ENCODE results near the gene EPS8.

EPS8 gene

GRCh38 chr12:15590180-15590826 lies 198.9 kb downstream of the EPS8 start:
- peaks cover 0 to 8% (median 0%) of the 10 kb centered on the region in 4 donors for H3K4me1 ChIP-seq
- H3K9me3 ChIP-seq = no peaks in the 10 kb centered on the region
- intact Hi-C loops (cut with DNase I; ENCODE audit: low total_unique reads) = loop anchor here (2.0 to 10.0 kb wide), 2 partner anchors 194 to 266 kb away; partner anchors contain the start of gene EPS8
- H3K4me3 ChIP-seq = peak overlapping the region; percentile 38 to 45
- H3K27me3 ChIP-seq = no peaks in the 10 kb centered on the region
- H3K27ac ChIP-seq = peak overlapping the region; percentile 51 to 57
- H3K36me3 ChIP-seq = no peaks in the 10 kb centered on the region
- peak; percentile 84 to 93 for TF ChIP-seq CTCF (IDR thresholded peaks at IDR 0.05)
- peak in 1 of 2 donors; percentile 31 for DNase-seq

DNA sequence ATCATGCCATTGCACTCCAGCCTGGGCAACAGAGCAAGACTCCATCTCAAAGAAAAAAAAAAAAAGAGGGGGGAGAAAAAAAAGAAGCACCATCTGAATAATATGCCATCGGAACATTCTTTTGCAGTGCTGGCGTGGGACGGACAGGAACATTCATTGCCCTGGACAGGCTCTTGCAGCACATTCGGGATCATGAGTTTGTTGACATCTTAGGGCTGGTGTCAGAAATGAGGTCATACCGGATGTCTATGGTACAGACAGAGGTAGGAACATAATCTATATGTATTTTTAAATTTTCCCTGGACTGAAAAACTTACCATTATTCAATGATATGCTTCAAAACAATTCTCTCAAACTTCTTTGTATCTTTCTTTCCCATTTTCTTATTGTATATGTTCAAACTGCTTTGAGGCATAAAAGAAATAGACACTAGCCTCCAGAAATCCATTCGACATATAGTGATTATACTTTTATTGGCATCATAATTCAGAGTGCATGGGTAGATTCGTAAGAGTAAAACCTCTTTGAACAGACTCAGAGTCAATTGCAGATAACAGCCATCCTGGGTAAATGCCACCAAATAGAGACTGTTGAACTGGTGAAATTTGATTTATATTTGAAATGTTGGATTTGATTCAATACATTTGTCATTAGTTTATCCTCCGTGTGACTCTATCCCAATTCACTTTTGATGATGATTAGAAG lies 199.7 kb downstream of the EPS8 start:
- intact Hi-C loops (cut with DNase I; ENCODE audit: low total_unique reads) = loop anchor here (2.0 to 10.0 kb wide), 2 partner anchors 195 to 267 kb away; partner anchors contain the start of gene EPS8
- peak overlapping the region; percentile 51 to 57 for H3K27ac ChIP-seq
- no peak for DNase-seq
- H3K4me3 ChIP-seq = peak overlapping the region in 1 of 2 donors; percentile 38
- TF ChIP-seq CTCF (IDR thresholded peaks at IDR 0.05) = no peak
- peaks cover 0 to 8% (median 0%) of the 10 kb centered on the region in 4 donors for H3K4me1 ChIP-seq
- no peaks in the 10 kb centered on the region for H3K9me3 ChIP-seq
- no peaks in the 10 kb centered on the region for H3K27me3 ChIP-seq
- no peaks in the 10 kb centered on the region for H3K36me3 ChIP-seq

DNA sequence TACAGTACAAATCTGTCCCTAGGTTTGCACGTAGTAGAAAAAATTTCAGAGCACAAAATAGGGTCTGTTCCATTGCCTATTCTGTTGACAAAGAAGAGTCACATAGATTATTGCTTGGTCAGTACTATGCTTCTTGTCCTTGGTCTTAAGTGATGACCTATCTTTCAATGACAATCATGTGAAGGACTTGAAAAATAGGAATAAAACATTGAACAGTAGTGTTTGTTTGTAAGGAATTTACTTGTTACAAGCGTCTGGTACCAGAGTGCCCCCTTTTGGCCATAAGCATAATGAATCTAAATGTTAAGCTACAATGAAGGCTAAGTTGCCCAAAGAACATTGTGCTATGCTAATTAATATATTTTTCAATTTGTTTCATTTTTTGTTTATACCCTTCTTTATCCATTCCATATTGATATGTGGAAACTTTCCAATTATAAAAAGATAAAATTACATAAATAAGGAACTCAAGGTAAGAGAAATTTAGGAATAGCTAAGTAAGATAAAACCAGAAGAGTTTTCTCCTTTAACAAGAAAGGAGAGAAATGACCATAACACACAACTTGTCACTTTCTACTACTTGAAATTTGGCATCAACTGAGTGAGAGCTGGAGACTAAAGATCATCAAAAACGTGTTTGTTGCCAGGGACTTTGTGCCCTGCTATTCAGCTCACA lies 204.7 kb downstream of the EPS8 start:
- Histone ChIP-seq H3K27ac (no peak overlapping the region), H3K36me3 (no peaks in the 10 kb centered on the region), H3K4me1 (peaks cover 0 to 4% (median 0%) of the 10 kb centered on the region in 4 donors), H3K27me3 (no peaks in the 10 kb centered on the region), H3K4me3 (no peak overlapping the region), H3K9me3 (no peaks in the 10 kb centered on the region)
- intact Hi-C loops (cut with DNase I; ENCODE audit: low total_unique reads) = loop anchor here (2.0 to 5.0 kb wide), 2 partner anchors 52 to 306 kb away; no protein-coding TSS in a partner anchor
- TF ChIP-seq CTCF (IDR thresholded peaks at IDR 0.05) = peak; percentile 77 to 78
- no peak for DNase-seq

DNA sequence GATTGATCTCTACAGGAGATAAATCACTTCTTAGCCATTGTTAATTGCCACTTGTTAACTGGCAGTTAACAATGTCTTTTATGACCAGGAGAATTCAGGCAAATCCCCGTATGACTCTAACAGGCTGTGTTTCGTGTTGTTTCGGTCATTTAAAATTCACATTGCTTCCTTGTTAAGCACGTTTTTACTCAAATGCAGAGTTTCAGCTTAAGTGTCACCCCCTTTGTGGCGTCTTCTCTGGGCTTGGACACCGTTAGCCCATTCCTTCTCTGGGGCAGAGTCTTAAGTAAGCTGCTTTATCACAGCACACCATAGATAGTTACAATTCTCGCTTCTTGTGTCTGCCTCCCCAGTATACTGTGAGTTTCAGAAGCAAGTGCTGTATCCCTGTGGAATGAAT lies 205.4 kb downstream of the EPS8 start:
- H3K4me3 ChIP-seq = no peak overlapping the region
- DNase-seq = no peak
- no peak overlapping the region for H3K27ac ChIP-seq
- no peaks in the 10 kb centered on the region for H3K27me3 ChIP-seq
- intact Hi-C loops (cut with DNase I; ENCODE audit: low total_unique reads) = loop anchor here (2.0 to 5.0 kb wide), 2 partner anchors 52 to 305 kb away; no protein-coding TSS in a partner anchor
- no peak for TF ChIP-seq CTCF (IDR thresholded peaks at IDR 0.05)
- no peaks in the 10 kb centered on the region for H3K9me3 ChIP-seq
- H3K36me3 ChIP-seq = no peaks in the 10 kb centered on the region
- H3K4me1 ChIP-seq = peaks cover 0 to 4% (median 0%) of the 10 kb centered on the region in 4 donors

GRCh38 chr12:15581006-15581405 lies 208.2 kb downstream of the EPS8 start:
- Histone ChIP-seq H3K27ac (no peak overlapping the region), H3K27me3 (no peaks in the 10 kb centered on the region), H3K36me3 (no peaks in the 10 kb centered on the region), H3K4me1 (peaks cover 0 to 4% (median 0%) of the 10 kb centered on the region in 4 donors), H3K9me3 (no peaks in the 10 kb centered on the region), H3K4me3 (no peak overlapping the region)
- intact Hi-C loops (cut with DNase I; ENCODE audit: low total_unique reads) = loop anchor here (5.0 kb wide), 1 partner anchor 49 kb away; no protein-coding TSS in a partner anchor
- DNase-seq = no peak
- TF ChIP-seq CTCF (IDR thresholded peaks at IDR 0.05) = no peak
